Fibroblast of lung (primary cell): Measurements from ENCODE around the gene SBNO2. TPM values are rescaled to one million over a fixed set of nuclear protein-coding genes. Genes with fewer than 3 reads are reported as not detected.

ENCODE experiments used
- DNase-seq, 2 donors: peaks; one replicate each; pipeline versions ENCODE4 v3.0.0 to v3.0.0-alpha.2; 2010; ENCODE audit warnings: low read depth in 2 of 2
- H2AFZ ChIP-seq: 2 replicates; pipeline ENCODE4 v1.5.1; 2012; ENCODE audit warnings: low read length, control low read depth, inconsistent platforms
- H3K27ac ChIP-seq: 2 replicates; pipeline ENCODE4 v1.5.1; 2011; ENCODE audit warnings: low read length, control low read depth; ENCODE audit not compliant: insufficient read depth
- H3K27me3 ChIP-seq: 2 replicates; pipeline ENCODE4 v1.5.1; 2011; ENCODE audit warnings: mild to moderate bottlenecking, low read length; ENCODE audit not compliant: control insufficient read depth, insufficient read depth
- H3K36me3 ChIP-seq: 2 replicates; pipeline ENCODE4 v1.5.1; 2011; ENCODE audit warnings: low read length; ENCODE audit not compliant: control insufficient read depth, insufficient read depth
- H3K4me1 ChIP-seq: 2 replicates; pipeline ENCODE4 v1.5.1; 2011; ENCODE audit warnings: low read length; ENCODE audit not compliant: control insufficient read depth, insufficient read depth; ENCODE audit errors: extremely low read depth
- H3K4me2 ChIP-seq: 2 replicates; pipeline ENCODE4 v1.5.1; 2011; ENCODE audit warnings: low read length, control low read depth; ENCODE audit not compliant: insufficient read depth; ENCODE audit errors: extremely low read depth
- H3K4me3 ChIP-seq, 4 experiments: fragments of 200-600 bp in 1 of 4; sonication (generic) in 1 of 4; replicated peaks in 1 of 4; 2 replicates each; pipeline ENCODE4 v1.5.1; 2011 to 2016; ENCODE audit warnings: low read length in 4 of 4, low read depth in 3 of 4, mild to moderate bottlenecking in 3 of 4, control low read depth in 2 of 4, inconsistent platforms in 1 of 4, mixed read lengths in 1 of 4; ENCODE audit not compliant: insufficient read depth in 1 of 4; ENCODE audit errors: control extremely low read depth in 1 of 4
- H3K79me2 ChIP-seq: 2 replicates; pipeline ENCODE4 v1.5.1; 2012; ENCODE audit warnings: mild to moderate bottlenecking, low read length, inconsistent platforms; ENCODE audit not compliant: control insufficient read depth, insufficient read depth
- H3K9ac ChIP-seq: 2 replicates; pipeline ENCODE4 v1.5.1; 2011; ENCODE audit warnings: mild to moderate bottlenecking, low read length, control low read depth; ENCODE audit not compliant: insufficient read depth
- H3K9me3 ChIP-seq: 2 replicates; pipeline ENCODE4 v1.5.1; 2012; ENCODE audit warnings: low read depth, low read length; ENCODE audit not compliant: control insufficient read depth, insufficient read depth
- H4K20me1 ChIP-seq: 2 replicates; pipeline ENCODE4 v1.5.1; 2011; ENCODE audit warnings: low read length; ENCODE audit not compliant: control insufficient read depth, insufficient read depth; ENCODE audit errors: extremely low read depth
- CTCF ChIP-seq, 2 donors: IDR thresholded peaks in 1 of 2; conservative IDR thresholded peaks in 1 of 2; 1 replicate in 1 of 2; 2 replicates in 1 of 2; pipeline ENCODE4 v1.5.1; 2011 to 2012; ENCODE audit warnings: low read length in 2 of 2, control low read depth in 1 of 2, inconsistent platforms in 1 of 2, low read depth in 1 of 2, mild to moderate bottlenecking in 1 of 2
- EZH2 ChIP-seq: IDR thresholded peaks from 2 replicates; pipeline ENCODE4 v1.5.1; 2012; ENCODE audit warnings: low read length, control low read depth, mild to moderate bottlenecking; ENCODE audit errors: missing control alignments
- polyA plus RNA-seq, 2 donors: library from polyadenylated mRNA; depleted of rRNA in 1 of 2; stranded (reverse) in 1 of 2; unstranded in 1 of 2; fragments of >200 nt; gene quantifications; 2 replicates each; pipeline ENCODE4 v1.2.1, GENCODE V29; 2011 to 2012; ENCODE audit warnings: missing spikeins in 1 of 2
- total RNA-seq: library from RNA; depleted of rRNA; stranded (reverse); fragments of >200 nt; gene quantifications from 2 replicates; pipeline ENCODE4 v1.2.1, GENCODE V29; 2014

SBNO2 gene
- total and polyA plus RNA-seq, 2 donors (not counting 1 experiment from before 2014, with no cell fraction given): 12.6 to 55.8 TPM

GRCh38 chr19:1146858-1147780, 26.9 kb downstream of the SBNO2 start:
- no peak overlapping the region for H3K4me2 ChIP-seq
- H3K27me3 ChIP-seq: no peaks in the 10 kb centered on the region
- no peak overlapping the region for H3K9ac ChIP-seq
- H3K4me3 ChIP-seq: no peak overlapping the region
- H3K4me1 ChIP-seq: peaks cover 2% of the 10 kb centered on the region
- H3K79me2 ChIP-seq: peaks cover 9% of the 10 kb centered on the region
- H3K9me3 ChIP-seq: no peaks in the 10 kb centered on the region
- no peak for DNase-seq
- TF ChIP-seq EZH2 (no peak), CTCF (conservative IDR thresholded peaks at IDR 0.05 in 1 of 2, IDR thresholded peaks at IDR 0.05 in 1 of 2; ENCODE audit: low read depth in 1 of 2, low read length in 2 of 2) (no peak)
- no peaks in the 10 kb centered on the region for H4K20me1 ChIP-seq
- H2AFZ ChIP-seq: no peak overlapping the region
- peaks cover 40% of the 10 kb centered on the region for H3K36me3 ChIP-seq
- H3K27ac ChIP-seq: no peak overlapping the region

- peaks cover 39% of the 10 kb centered on the region for H3K36me3 ChIP-seq
Observed at GRCh38 chr19:1146412-1146699, 27.7 kb downstream of the SBNO2 start.

More at GRCh38 chr19:1146412-1146699, 27.7 kb downstream of the SBNO2 start:
- no peak for DNase-seq
- Histone ChIP-seq H3K4me1 (no peaks in the 10 kb centered on the region), H3K9ac (no peak overlapping the region), H3K27ac (no peak overlapping the region), H3K4me3 (no peak overlapping the region), H2AFZ (no peak overlapping the region), H3K9me3 (no peaks in the 10 kb centered on the region), H3K27me3 (no peaks in the 10 kb centered on the region), H3K4me2 (no peak overlapping the region), H3K79me2 (peaks cover 9% of the 10 kb centered on the region), H4K20me1 (no peaks in the 10 kb centered on the region)
- no peak for TF ChIP-seq CTCF (conservative IDR thresholded peaks at IDR 0.05 in 1 of 2, IDR thresholded peaks at IDR 0.05 in 1 of 2; ENCODE audit: low read depth in 1 of 2, low read length in 2 of 2)
- no peak for TF ChIP-seq EZH2
